CD4-positive, alpha-beta T cell treated with Interleukin-12 subunit alpha and Interleukin-12 subunit beta, for 1 hour (primary cell): ENCODE measurements around the gene MTARC1.

Experiments used
- DNase-seq: peaks from one replicate; pipeline ENCODE4 v3.0.0-alpha.2; 2020

The MTARC1 gene

DNA sequence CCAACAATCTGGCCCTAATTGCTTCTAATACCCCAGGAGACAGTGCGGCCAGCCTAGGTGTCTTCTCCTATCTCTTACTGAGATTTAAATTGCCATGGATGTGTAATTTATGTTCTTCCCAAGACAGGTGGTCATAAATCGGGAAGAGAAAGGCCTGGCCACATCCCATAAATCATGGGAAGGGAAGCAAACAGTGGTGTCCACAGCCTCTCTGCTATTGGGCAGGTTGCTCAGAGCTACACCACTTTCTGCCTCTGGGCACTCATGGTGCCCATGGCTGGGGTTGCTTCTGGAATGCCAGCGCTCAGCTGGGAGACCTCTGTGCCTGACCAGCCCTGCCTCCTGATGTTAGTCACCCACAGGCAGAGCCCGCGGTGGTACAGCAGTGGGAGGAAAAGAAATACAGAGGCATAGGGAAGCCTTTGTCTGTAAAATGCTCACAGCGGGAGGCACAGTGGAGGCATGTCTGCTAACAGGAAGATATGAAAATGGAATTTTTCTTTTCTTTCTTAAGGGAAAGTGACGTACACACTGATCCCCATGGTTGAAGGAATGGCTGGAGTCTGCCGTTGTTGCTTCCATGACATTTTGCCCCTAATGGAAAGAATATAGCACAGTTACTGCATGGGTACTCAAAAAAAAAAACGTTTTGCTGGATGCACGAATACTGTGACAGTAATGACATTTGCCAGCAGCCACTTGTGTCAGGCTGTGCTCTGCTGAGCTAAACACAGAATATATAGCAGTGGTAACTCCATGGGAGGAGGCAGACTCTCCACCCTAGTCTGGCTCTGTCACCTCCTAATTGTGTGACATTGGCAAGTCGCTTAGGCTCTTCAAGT lies 21.9 kb downstream of the MTARC1 start:
- no peak for DNase-seq

DNA sequence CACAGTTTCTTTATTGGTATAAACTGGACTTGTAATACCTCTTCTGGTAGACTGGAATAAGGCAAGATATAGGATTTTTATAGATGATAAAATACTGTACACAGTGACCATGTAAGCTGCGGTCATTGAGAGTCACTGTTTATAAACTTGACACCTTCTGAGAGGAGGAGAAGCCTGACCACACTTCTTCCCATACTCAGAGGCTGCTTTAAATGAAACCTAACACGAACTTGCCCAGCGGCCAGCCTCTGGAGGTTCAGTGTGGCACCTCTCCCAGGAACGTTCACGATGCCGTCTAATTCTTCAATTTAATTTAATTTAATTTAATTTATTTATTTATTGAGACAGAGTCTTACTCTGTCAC lies 22.5 kb downstream of the MTARC1 start:
- DNase-seq = no peak

DNA sequence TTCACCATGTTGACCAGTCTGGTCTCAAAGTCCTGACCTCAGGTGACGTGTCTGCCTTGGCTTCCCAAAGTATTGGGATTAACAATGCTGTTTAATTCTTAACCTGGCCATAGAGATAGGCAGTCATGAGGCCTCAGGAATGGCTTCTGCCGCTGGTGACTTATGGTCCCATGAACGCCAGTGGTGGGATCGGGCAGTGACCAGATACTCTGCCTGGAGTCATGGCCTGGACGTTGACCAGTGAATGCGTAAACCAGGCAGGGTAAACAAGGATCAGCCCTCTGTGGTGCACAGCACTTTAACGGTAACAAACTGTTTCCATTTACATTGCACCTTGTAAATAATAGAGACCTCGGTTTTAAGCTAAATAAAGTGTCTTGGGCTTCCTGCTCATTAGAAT lies 23.0 kb downstream of the MTARC1 start:
- DNase-seq = no peak

DNA sequence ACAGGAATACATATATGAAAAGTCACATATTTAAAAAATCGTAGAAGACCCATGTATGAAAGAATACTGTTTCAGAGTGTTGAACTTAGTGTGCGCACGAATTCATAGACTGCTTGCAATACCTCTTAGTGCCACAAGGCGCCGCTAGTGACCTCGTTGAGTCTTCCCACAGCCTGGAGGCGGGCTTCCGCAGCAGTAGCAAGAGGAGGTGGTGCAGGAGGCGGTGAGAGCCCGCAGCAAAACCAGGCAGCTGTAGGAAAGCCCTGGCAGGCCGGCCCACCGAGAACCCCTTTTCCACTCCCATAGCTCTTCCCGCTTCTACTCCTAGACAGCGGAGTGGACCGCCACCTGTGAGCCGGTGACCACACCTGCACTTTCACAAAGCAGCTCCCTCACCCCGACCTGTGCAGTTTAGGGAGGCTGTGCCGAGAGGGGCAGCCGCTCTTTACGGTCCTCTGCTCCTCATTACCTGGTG lies 23.5 kb downstream of the MTARC1 start:
- DNase-seq = peak; percentile 66

DNA sequence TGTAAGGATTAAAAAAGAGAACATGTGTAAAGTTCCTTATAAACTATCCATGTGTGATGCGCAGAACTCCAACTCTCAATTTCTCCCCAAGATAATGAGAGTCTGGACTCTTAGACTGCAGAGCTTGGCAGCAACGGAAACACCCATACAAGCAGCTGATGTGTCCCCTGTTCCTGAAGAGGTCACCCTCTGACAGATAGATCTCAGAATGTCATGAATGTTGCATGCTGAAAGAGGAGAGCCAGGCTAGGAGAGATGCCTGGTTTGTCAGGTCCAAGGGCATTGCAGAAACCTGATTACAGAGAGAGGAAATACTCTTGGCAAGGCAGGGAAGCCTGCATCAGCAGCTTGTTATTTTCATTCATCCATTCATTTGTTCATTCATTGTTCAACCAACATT lies 24.2 kb downstream of the MTARC1 start:
- no peak for DNase-seq

DNA sequence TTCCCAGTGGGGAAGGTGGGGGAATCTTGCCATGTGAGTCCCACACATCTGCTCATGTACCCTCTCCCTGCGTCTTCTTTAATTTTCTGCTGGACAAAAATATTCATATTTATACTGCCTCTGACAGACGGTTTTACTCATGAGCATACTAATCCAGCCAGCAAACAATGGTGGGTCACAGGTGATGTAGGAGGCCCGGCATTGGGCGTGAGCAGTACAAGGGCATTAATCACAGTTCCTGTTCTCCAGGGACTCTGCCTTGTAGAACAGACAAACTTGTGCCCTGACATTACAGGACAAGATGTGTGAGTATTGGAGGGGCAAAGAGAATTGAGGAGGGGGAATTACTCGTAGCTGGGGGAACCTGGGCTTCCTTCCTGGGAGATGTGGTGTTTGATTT lies 25.0 kb downstream of the MTARC1 start:
- DNase-seq = no peak

DNA sequence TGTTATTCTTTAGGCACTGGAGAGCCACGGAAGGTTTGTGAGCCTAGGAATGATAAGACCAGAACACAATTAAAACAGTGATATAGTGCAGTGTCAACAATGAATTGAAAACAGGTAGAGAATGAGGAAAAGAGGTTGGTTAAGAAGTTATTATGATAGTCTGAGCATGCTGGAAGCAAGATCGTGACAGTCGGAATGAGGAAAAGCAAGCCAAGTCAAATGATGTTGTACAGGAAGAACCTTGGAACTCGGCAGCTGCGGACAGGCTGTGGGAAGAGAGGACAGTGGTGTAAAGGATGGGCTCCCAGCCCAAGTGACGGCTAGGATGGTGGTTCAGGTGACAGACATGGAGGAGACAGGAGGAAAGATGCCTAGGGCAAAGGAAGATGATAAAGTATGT lies 25.6 kb downstream of the MTARC1 start:
- no peak for DNase-seq

- DNase-seq = no peak
Observed at GRCh38 chr1:220813013-220813412, 26.3 kb downstream of the MTARC1 start.

DNA sequence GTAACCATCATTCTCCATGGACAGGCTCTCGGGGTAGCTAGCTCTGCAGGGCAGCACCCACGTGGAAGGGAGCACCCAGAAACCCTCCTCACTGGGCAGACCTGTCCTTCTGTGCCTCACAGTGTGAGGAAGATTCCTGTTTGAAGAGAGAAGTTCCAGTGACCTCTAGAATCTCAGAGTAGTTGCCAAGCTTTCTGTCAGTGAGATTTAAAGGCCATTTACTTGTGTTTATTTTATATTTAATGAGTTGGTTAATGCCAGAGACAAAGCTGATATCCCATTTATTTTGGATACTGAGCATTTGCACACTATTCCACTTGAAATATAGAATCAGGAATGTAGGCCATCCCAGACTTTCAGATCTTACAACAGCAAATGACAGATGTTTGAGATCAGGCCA lies 28.7 kb downstream of the MTARC1 start:
- DNase-seq = no peak

GRCh38 chr1:220817907-220818306 lies 31.2 kb downstream of the MTARC1 start:
- DNase-seq = no peak

GRCh38 chr1:220818421-220819173 lies 31.9 kb downstream of the MTARC1 start:
- DNase-seq = no peak

GRCh38 chr1:220819467-220820026 lies 32.8 kb downstream of the MTARC1 start:
- no peak for DNase-seq

GRCh38 chr1:220824031-220824989 lies 37.6 kb downstream of the MTARC1 start:
- no peak for DNase-seq

DNA sequence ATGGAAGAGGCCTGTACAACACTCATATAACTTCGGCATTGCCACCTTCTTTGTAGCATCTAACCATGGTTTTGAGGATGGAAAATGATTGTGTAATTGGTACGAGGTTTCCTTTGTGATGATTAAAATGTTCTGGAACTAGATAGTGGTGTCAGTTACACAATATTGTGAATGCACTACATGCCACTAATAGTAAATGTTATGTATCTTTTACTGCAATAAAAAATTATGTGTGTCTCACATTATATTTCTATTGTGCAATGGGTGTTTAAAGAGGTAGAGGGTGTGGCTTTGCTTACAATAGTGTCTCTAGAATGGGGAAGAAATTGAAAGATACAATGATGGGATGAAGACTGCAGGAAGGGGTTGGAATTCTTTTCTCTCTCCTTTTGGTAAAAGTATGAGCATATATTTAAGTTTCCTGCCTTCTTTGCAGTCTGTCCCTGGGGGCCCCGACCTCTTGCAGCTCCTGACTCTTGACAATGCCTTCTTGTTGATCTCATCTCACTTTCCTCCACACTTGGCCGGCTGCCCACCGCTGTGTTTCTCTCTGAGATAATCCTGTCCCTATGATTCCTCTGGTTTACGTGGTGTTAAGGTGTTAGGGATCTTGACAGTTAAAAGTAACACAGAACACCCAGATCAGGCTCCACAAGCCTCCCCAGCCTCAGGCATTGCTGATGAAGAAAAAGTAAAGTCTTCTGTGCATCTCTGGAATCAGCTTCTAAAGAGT lies 39.3 kb downstream of the MTARC1 start:
- no peak for DNase-seq

DNA sequence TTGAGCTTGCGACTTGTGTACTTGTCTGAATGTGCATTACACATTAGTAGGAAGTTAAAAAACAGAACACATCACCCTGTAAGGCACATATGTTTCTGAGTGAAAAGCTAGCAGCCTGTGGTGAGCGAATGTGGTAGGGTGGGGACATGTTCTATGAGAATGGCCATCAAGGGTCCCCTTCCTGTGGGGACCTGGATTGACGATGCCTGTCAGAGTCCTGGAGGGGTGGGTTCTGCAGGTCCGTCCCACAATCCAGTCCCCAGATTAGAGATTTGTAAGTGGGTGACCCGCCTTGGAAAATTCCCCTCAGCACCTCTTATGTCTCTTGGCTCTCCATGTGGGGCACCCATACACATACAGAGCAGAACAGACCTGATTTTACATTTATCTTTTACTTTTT lies 40.0 kb downstream of the MTARC1 start:
- DNase-seq = no peak

DNA sequence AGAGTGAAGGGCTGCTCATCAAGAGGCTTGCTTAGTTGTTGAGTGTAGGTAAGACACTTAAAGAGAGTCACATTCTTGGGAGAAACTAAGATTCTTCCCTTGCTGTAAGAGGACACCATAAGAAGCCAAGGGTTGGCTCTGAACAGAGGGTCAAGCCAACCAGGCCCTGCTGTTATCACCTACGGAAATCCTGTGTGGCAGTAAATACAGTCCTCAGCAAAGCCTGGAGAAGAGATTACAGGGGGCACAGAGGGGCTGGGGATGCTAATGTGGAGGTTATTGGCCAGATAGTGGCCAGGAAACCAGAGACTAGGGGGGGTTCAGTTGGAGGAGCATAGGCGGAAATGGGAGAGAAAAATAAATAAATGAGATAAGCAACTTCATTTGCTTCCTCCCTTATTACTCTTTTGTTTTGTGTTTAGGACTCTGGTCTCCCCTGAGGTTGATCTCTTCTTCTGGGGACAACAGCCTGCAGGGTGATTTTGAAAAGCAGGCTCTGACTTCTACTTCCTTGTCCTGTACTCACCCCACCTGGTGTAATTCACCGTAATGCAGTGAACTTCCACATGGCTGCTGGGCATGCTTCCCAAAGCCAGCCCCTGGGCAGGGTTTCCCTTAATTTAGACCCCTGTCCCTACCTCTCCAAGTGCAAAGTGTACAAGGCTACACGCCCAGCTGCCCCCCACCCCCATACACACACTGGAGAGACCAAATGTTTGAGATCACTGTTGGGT lies 40.9 kb downstream of the MTARC1 start:
- no peak for DNase-seq

DNA sequence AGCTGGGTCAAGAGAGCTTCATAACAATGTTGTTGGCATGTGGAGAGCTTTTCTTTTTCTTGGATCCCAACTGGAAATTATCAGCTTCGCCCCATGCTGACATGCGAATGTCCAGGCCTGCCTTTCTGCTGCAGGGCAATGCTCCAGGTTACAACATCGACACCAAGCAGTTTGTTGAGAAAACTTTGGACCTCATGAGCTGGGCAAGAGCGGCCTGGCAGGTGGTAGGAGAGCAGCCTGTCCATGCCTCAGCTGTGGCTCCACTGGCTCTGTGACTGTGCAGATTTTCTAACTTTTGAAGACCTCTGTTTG lies 41.4 kb downstream of the MTARC1 start:
- DNase-seq = no peak

GRCh38 chr1:220828950-220829586 lies 42.4 kb downstream of the MTARC1 start:
- no peak for DNase-seq

DNA sequence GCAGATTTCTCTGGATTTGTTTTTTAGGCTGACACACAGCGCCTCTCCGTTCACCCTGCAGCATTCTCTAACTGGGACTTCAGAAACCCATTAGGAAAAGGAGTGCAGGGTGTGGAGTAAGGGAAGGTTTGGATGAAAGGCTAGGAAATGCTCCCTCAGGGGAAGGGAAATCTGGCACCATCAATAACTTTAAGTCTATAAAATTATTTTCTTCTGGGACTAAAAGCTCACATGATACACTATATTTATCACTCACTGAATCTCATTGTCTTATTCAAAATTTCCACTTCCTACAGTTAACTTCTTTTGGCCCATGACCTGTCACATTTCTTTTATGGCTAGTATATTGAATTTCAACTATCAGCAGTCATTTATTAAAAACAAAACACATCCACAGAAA lies 46.7 kb downstream of the MTARC1 start:
- DNase-seq = no peak

DNA sequence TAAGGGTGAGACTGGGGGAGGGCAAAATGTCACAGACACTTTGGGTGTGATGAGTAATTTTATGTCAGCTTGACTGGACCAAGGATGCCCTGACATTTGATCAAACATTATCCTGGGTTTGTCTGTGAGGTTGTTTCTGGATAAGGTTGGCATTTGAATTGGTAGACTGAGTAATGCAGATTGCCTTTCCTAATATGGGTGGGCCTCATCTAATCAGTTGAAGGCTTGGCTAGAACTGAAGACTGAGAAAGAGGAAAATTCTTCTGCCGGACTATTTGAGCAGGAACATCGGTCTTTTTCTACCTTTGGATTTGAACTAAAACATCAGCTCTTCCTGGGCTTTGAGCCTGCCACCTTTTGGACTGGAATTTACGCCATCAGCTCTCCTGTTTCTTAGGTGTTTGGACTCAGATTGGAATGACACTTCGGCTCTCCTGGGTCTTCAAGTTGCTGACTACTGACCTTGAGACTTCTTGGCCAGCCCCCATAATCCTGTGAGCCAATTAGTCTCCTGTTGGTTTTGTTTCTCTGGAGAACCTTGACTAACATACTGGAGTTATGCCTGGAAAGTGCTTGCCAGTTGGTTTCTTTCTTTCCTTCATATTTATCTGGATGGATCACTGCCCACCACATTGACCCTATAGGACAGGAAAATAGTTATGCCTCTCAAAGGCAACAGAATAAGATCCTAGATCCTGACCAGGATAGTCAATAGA lies 47.6 kb downstream of the MTARC1 start:
- DNase-seq = no peak
